Natural killer cell treated with Interleukin-12 subunit alpha and Interleukin-12 subunit beta and Interleukin-15 and Interleukin-18, amount 100 ng/mL, for 72 hours (primary cell): ENCODE results near the gene WSB2. TPM values are rescaled to one million over a fixed set of nuclear protein-coding genes. Genes with fewer than 3 reads are reported as not detected.

ENCODE experiments used
- total RNA-seq, 2 donors: library from RNA; stranded (reverse); gene quantifications; one replicate each; pipeline ENCODE4 v1.2.3, GENCODE V29; 2022

WSB2 gene
- total RNA-seq, 2 donors from 2014 or later, result 52.3 to 62.0 TPM

Other genes starting within 250 kb of the WSB2 start
- gene KSR2, start 92.2 kb downstream of the WSB2 start, total RNA-seq, result not detected
- gene RFC5, start 44.5 kb downstream of the WSB2 start, total RNA-seq, result 10 to 100 TPM; 34.8 to 62.4 TPM
- gene VSIG10, start 42.8 kb upstream of the WSB2 start, total RNA-seq, result 1 to 10 TPM; 2.6 to 7.3 TPM
- 100 to 1,000 TPM in 1 of 2 donors, 10 to 100 TPM in 1; 57.2 to 137 TPM for gene PEBP1, start 74.9 kb upstream of the WSB2 start, total RNA-seq